NCI-H510A (cell line): Measurements from ENCODE around the gene ERRFI1.
"Not testable (repeated sequence)": the region's sequence is repeated elsewhere in the genome, so short reads cannot be mapped to it uniquely, and the experiment has no call there.

Experiments
- DNase-seq: peaks from one replicate; lab custom pipeline; 2025; lab: John Stamatoyannopoulos, UW

ERRFI1 gene

DNA sequence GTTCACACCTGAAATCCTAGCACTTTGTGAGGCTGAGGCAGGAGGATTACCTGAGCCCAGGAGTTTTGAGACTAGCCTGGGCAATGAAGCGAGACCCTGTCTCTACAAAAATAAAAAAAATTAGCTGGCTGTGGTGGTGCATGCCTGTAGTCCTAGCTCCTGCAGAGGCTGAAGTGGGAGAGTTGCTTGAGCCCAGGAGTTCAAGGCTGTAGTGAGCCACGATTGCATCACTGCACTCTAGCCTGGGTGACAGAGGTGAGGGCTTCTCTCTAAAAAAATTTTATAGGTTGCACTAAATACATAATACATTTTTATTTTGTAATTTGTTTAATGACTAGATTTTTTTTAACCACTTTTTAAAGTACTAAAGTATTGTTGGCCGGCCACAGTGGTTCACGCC is 58.5 kb downstream of the ERRFI1 start:
- DNase-seq, result no peak

DNA sequence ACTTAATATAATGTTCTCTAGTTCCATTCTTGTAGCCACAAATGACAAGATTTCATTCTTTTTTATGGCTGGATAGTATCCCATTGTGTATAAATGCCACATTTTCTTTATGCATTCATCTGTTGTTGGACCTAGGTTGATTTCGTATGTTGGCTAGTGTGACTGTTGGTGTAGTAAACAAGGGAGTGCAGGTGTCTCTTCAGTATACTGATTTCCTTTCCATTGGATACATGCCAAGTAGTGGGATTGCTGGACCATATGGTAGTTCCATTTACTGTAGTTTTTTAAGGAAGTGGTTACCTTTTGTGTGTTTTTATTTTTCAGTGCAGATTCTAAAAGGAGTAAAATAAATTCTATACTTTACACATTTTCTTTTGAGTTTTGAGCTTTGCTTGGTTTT is 58.9 kb downstream of the ERRFI1 start:
- no peak for DNase-seq

DNA sequence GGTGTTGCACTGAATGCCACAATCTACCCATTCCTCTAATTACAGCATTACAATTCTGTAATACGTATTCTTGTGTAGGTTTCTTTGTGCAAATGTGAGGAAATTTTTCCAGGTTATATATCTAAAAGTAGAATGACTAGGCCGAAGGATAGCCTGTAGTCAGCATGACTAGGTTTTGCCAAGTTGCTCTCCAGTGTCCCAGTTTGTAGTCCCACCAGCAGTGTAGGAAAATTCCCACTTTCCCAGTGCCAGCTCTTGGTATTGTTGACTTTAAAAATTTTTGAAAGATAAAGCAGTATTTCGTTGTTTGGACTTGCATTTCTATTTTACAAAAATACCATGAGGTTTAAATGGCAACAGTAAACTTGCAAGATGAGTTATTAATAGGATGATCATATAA is 61.6 kb downstream of the ERRFI1 start:
- no peak for DNase-seq

DNA sequence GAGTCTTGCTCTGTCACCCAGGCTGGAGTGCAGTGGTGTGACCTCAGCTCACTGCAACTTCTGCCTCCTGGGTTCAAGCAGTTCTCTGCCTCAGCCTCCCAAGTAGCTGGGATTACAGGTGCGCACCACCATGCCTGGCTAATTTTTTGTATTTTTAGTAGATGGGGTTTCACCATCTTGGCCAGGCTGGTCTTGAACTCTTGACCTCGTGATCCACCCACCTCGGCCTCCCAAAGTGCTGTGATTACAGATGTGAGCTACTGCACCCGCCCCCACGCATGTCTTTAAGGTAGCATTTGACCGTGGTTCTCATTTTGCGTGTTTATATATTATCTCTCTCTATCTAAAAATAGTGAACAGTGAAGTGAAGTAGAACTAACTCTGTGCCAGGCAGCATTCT is 62.3 kb downstream of the ERRFI1 start:
- not testable (repeated sequence) for DNase-seq

DNA sequence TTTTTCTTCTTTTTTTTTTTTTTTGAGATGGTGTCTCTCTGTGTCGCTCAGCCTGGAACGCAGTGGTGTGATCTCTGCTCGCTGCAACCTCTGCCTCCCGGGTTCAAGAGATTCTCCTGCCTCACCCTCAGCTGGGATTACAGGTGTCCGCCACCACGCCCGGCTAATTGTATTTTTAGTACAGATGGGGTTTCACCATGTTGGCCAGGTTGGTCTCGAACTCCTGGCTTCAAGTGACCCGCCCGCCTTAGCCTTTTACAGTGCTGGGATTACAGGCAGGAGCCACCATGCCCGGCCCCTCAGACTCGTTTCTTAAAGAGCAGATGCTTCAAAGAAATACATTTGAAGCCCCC is 62.8 kb downstream of the ERRFI1 start:
- not testable (repeated sequence) for DNase-seq

DNA sequence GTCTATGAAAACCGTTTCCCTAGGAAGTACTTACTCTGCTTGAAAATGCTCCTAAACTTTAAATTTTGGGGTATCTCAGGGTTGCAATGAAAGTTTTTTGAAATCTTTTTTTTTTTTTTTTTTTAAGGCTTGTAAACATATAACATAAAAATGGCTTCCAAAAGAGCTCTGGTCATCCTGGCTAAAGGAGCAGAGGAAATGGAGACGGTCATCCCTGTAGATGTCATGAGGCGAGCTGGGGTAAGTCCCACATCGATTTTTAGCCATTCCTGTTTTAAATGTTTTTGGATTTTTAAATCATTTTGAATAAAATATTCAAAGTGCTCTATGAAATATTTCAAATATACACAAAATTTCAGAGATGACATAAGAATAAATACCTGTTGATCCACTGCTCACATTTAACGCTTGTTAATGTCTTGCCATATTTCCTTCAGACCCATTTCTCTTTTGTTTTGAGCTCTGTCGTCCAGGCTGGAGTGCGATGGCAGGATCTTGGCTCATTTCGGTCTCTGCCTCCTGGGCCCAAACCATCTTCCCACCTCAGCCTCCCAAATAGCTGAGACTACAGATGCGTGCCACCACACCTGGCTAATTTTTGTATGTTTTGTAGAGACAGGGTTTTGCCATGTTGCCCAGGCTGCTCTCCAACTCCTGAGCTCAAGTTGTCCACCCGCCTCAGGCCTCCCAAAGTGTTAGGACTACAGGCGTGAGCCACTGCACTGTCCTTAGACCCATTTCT is 63.3 kb downstream of the ERRFI1 start:
- DNase-seq, result no peak

DNA sequence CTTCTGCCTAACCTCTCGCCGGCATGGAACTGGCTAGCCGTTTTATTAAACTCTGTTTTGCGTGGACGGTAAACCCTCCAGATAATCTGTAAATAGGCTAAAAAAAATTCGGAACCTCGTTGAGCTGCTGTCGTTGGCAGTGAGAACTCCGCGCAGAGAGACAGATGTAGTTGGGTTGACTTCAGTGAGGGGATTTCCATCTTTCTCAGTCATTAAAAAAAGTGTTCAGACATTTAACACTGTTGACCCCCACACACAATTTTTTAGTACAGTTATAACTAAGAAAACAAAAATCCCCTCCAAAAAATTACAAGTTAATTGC is 64.1 kb downstream of the ERRFI1 start:
- DNase-seq, result no peak
